K562 (cell line): ENCODE data around the gene TMEM260. TPM values are rescaled to one million over a fixed set of nuclear protein-coding genes. Genes with fewer than 3 reads are reported as not detected.

ENCODE experiments used
- ATAC-seq: fragments of 200-7000 bp; cut with Tn5 transposase; 3 replicates; pipeline ENCODE4 v1.9.1; 2020; ENCODE audit warnings: moderate library complexity
- BruUV-seq: library from RNA; stranded (reverse); fragments of 400-500 nt; replicated peaks from 2 replicates; lab custom pipeline; 2021; lab: Mats Ljungman, UMichigan
- CTCF ChIA-PET: fragments of 300-600 bp; formaldehyde crosslinking; extraction: SDS; loops from one replicate; lab custom pipeline; 2021; ENCODE audit warnings: low intra/inter-chr PET ratio; lab: Yijun Ruan, JAX
- POLR2A ChIA-PET: fragments of 300-600, 350-650 bp; sonication (Branson Sonifier 250); formaldehyde crosslinking; extraction: SDS; loops from one replicate; lab custom pipeline; 2021; ENCODE audit warnings: antibody characterized with exemption, inconsistent platforms; lab: Yijun Ruan, JAX
- DNase-seq, 4 experiments: peaks; one replicate each; pipeline versions ENCODE4 v3.0.0 to v3.0.0-alpha.2; 2011 to 2018; ENCODE audit warnings: low spot score in 3 of 4, mixed read lengths in 3 of 4; ENCODE audit errors: extremely low read depth in 1 of 4
- FAIRE-seq: peaks from 2 replicates; lab custom pipeline; 2011; peaks lifted over from hg19 to GRCh38; lab: Jason Lieb, UNC
- H2AFZ ChIP-seq: 2 replicates; pipeline ENCODE4 v1.6.0; 2011; ENCODE audit warnings: low read depth, low read length, control low read depth, inconsistent platforms
- H3K27ac ChIP-seq: fragments of 200-600 bp; 3 replicates; pipeline ENCODE4 v1.8.0; 2011; ENCODE audit warnings: low read depth, mild to moderate bottlenecking, control low read depth, inconsistent platforms, low read length, moderate library complexity, mixed read lengths; ENCODE audit errors: extremely low read depth
- H3K27me3 ChIP-seq, 2 experiments: fragments of 300-600 bp in 1 of 2; 2 replicates in 1 of 2; 3 replicates in 1 of 2; pipeline versions ENCODE4 v1.6.0 to v1.8.0; 2011; ENCODE audit warnings: inconsistent platforms in 2 of 2, low read length in 2 of 2, mild to moderate bottlenecking in 1 of 2, mixed read lengths in 1 of 2, moderate library complexity in 1 of 2; ENCODE audit not compliant: control insufficient read depth in 2 of 2, insufficient read depth in 2 of 2
- H3K36me3 ChIP-seq: fragments of 300-600 bp; 3 replicates; pipeline ENCODE4 v1.8.0; 2011; ENCODE audit warnings: mild to moderate bottlenecking, low read length, inconsistent platforms; ENCODE audit not compliant: control insufficient read depth, insufficient read depth
- H3K4me1 ChIP-seq, 2 experiments: fragments of 200-600 bp in 1 of 2; replicated peaks in 1 of 2; 2 replicates in 1 of 2; 3 replicates in 1 of 2; pipeline versions ENCODE4 v1.5.1 to v1.8.0; 2011; ENCODE audit warnings: inconsistent platforms in 2 of 2, low read length in 2 of 2, mild to moderate bottlenecking in 1 of 2, mixed read lengths in 1 of 2, moderate library complexity in 1 of 2; ENCODE audit not compliant: control insufficient read depth in 2 of 2, insufficient read depth in 2 of 2
- H3K4me2 ChIP-seq: 2 replicates; pipeline ENCODE4 v1.6.1; 2011; ENCODE audit warnings: low read length, control low read depth, inconsistent platforms, mixed read lengths; ENCODE audit not compliant: insufficient read depth
- H3K4me3 ChIP-seq: fragments of 200-600 bp; sonication (generic), shearing (Covaris generic); 2 replicates; pipeline ENCODE4 v1.5.1; 2016; ENCODE audit warnings: control low read depth, inconsistent platforms
- H3K79me2 ChIP-seq: fragments of 200-600 bp; 3 replicates; pipeline ENCODE4 v1.8.0; 2011; ENCODE audit warnings: low read length, inconsistent platforms; ENCODE audit not compliant: control insufficient read depth, insufficient read depth
- H3K9ac ChIP-seq, 2 experiments: 2 replicates each; pipeline versions ENCODE4 v1.6.0 to v1.6.1; 2011; ENCODE audit warnings: low read depth in 2 of 2, low read length in 2 of 2, control low read depth in 1 of 2, inconsistent platforms in 1 of 2, mild to moderate bottlenecking in 1 of 2, mixed read lengths in 1 of 2; ENCODE audit not compliant: insufficient read depth in 1 of 2
- H3K9me1 ChIP-seq: one replicate; pipeline ENCODE4 v1.6.0; 2011; ENCODE audit warnings: inconsistent platforms, mild to moderate bottlenecking, low read length, moderate library complexity; ENCODE audit not compliant: control insufficient read depth, insufficient read depth
- H3K9me3 ChIP-seq: replicated peaks from 2 replicates; pipeline ENCODE4 v1.5.1; 2011; ENCODE audit warnings: low read depth, low read length, inconsistent platforms; ENCODE audit not compliant: control insufficient read depth, insufficient read depth
- H4K20me1 ChIP-seq: replicated peaks from 2 replicates; pipeline ENCODE4 v1.6.1; 2011; ENCODE audit warnings: low read length, inconsistent platforms, mixed read lengths; ENCODE audit not compliant: control insufficient read depth, insufficient read depth
- DNMT1 ChIP-seq: fragments of 450-650 bp; IDR thresholded peaks from 2 replicates; pipeline ENCODE4 v1.6.1; 2016; ENCODE audit warnings: antibody characterized with exemption, mild to moderate bottlenecking
- EZH2 ChIP-seq: IDR thresholded peaks from 2 replicates; pipeline ENCODE4 v1.6.1; 2012; ENCODE audit warnings: low read depth, mild to moderate bottlenecking, inconsistent platforms, low read length, borderline replicate concordance
- NR2C1 ChIP-seq, 2 experiments: fragments of 450-650 bp; IDR thresholded peaks; 2 replicates each; pipeline ENCODE4 v1.6.1; 2017; ENCODE audit warnings: mild to moderate bottlenecking in 2 of 2, antibody characterized with exemption in 1 of 2, inconsistent platforms in 1 of 2, missing compliant biosample characterization in 1 of 2, missing genetic modification characterization in 1 of 2
- SREBF1 ChIP-seq: fragments of 150-350 bp; IDR thresholded peaks from 2 replicates; pipeline ENCODE4 v1.6.1; 2014; ENCODE audit warnings: antibody characterized with exemption, low read depth, low read length, borderline replicate concordance
- WGBS: fragments of 100-300 bp; shearing (Covaris generic); methylation state at CpG from one replicate; pipeline ENCODE4 v1.1.6; 2016; ENCODE audit warnings: low coverage, mixed read lengths; ENCODE audit not compliant: insufficient coverage; ENCODE audit errors: missing lambda C conversion rate; 5-methylcytosine and 5-hydroxymethylcytosine counted together
- in situ Hi-C: fragments of 300-500 bp; cut with MboI; formaldehyde crosslinking; loops from 4 replicates; pipeline ENCODE4 v1.15.0; 2018; ENCODE audit warnings: inconsistent platforms, mixed read lengths
- intact Hi-C: fragments of 100-400 bp; cut with micrococcal nuclease; formaldehyde crosslinking; loops from 2 replicates; pipeline ENCODE4 v1.14.2; 2022
- polyA plus RNA-seq, 8 experiments: library from polyadenylated mRNA; depleted of rRNA in 4 of 8; stranded (reverse) in 5 of 8; unstranded in 3 of 8; fragments of >200 nt; fragmentation: Nextera tagmentation in 2 of 8; fragmentation: Illumina TruSeq in 1 of 8; extraction: Ambion mirVana in 2 of 8; extraction: Trizol in 1 of 8; gene quantifications; 2 replicates each; pipeline versions ENCODE4 v1.2.1 to v1.2.3, GENCODE V29; 2011 to 2014; ENCODE audit warnings: inconsistent platforms in 1 of 8, missing spikeins in 1 of 8
- total RNA-seq, 7 experiments: library from RNA; depleted of rRNA in 6 of 7; stranded (reverse); fragments of >200 nt in 6 of 7; fragmentation: Illumina TruSeq in 2 of 7; extraction: Trizol in 2 of 7; gene quantifications; 2 replicates each; pipeline versions ENCODE4 v1.2.1 to v1.2.3, GENCODE V29; 2011 to 2021; ENCODE audit warnings: low replicate concordance in 1 of 7
- TF ChIP-seq, protein P1 (sequence below): fragments of 250-450 bp; sonication (Bioruptor Pico); IDR thresholded peaks from 2 replicates; pipeline ENCODE4 v1.4.0; 2020
- TF ChIP-seq, protein P2 (sequence below): fragments of 450-650 bp; formaldehyde crosslinking; conservative IDR thresholded peaks from 2 replicates; pipeline ENCODE4 v1.4.0; 2022; ENCODE audit warnings: mild to moderate bottlenecking, missing genetic modification characterization

TMEM260 gene
- total and polyA plus RNA-seq, 9 of the 15 experiments (the other 6 are each of a cell fraction or from before 2014, with no cell fraction given), result 2.2 to 9.4 (median 6.0) TPM

DNA sequence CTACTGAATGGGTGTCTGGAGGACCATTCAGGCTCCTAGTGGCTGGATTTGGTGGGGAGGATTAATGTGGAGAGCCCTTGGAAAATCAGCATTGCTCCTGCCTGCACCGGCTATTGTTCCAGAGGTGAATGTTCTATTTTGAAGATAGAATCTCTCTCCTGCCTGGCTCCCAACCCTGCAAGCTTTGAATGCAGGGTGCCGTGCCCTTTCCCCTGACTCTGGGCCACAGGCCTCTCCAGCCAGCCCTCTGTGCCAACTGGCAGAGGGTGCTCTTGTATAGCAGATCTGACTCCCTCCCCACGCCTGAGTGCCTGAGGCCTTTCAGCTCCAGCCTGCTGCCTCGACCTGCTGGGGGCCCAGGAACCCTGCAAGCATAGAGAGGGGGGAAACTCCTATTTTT, 106.8 kb downstream of the TMEM260 start (continued):
- TF ChIP-seq, protein P1, sequence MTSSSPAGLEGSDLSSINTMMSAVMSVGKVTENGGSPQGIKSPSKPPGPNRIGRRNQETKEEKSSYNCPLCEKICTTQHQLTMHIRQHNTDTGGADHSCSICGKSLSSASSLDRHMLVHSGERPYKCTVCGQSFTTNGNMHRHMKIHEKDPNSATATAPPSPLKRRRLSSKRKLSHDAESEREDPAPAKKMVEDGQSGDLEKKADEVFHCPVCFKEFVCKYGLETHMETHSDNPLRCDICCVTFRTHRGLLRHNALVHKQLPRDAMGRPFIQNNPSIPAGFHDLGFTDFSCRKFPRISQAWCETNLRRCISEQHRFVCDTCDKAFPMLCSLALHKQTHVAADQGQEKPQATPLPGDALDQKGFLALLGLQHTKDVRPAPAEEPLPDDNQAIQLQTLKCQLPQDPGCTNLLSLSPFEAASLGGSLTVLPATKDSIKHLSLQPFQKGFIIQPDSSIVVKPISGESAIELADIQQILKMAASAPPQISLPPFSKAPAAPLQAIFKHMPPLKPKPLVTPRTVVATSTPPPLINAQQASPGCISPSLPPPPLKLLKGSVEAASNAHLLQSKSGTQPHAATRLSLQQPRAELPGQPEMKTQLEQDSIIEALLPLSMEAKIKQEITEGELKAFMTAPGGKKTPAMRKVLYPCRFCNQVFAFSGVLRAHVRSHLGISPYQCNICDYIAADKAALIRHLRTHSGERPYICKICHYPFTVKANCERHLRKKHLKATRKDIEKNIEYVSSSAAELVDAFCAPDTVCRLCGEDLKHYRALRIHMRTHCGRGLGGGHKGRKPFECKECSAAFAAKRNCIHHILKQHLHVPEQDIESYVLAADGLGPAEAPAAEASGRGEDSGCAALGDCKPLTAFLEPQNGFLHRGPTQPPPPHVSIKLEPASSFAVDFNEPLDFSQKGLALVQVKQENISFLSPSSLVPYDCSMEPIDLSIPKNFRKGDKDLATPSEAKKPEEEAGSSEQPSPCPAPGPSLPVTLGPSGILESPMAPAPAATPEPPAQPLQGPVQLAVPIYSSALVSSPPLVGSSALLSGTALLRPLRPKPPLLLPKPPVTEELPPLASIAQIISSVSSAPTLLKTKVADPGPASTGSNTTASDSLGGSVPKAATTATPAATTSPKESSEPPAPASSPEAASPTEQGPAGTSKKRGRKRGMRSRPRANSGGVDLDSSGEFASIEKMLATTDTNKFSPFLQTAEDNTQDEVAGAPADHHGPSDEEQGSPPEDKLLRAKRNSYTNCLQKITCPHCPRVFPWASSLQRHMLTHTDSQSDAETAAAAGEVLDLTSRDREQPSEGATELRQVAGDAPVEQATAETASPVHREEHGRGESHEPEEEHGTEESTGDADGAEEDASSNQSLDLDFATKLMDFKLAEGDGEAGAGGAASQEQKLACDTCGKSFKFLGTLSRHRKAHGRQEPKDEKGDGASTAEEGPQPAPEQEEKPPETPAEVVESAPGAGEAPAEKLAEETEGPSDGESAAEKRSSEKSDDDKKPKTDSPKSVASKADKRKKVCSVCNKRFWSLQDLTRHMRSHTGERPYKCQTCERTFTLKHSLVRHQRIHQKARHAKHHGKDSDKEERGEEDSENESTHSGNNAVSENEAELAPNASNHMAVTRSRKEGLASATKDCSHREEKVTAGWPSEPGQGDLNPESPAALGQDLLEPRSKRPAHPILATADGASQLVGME (CRISPR knock-in tag), result no peak

DNA sequence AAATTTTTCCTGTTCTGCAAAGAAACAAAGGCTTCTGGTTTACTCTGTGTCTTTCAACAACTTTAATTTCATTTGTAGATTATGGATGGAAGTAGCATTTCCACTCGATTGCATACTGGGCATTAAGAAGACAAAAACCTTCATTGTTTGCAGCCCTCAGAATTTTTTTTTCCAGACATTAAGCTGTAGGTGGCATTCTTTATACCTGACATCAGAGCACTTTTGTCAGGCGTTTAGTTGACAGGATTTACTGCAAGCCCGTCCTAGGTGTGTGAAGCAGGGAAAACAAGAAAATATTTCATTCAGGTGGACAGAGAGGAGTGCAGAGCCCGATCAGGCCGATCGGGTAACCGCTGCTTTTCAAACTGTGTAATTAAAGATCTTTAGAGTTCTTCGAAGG, 107.5 kb downstream of the TMEM260 start:
- POLR2A ChIA-PET, result no interaction called here

More for the DNA sequence above, 107.5 kb downstream of the TMEM260 start:
- TF ChIP-seq EZH2 (no peak), SREBF1 (no peak), DNMT1 (no peak), NR2C1 (IDR thresholded peaks at IDR 0.05) (no peak), NR2C1 (tag; IDR thresholded peaks at IDR 0.05) (no peak)
- TF ChIP-seq, protein P2, sequence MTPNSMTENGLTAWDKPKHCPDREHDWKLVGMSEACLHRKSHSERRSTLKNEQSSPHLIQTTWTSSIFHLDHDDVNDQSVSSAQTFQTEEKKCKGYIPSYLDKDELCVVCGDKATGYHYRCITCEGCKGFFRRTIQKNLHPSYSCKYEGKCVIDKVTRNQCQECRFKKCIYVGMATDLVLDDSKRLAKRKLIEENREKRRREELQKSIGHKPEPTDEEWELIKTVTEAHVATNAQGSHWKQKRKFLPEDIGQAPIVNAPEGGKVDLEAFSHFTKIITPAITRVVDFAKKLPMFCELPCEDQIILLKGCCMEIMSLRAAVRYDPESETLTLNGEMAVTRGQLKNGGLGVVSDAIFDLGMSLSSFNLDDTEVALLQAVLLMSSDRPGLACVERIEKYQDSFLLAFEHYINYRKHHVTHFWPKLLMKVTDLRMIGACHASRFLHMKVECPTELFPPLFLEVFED (CRISPR knock-in tag), result no peak
- TF ChIP-seq, all 486 proteins: peak for 0
- Histone ChIP-seq H3K4me1 (no peaks in the 10 kb centered on the region), H3K79me2 (no peaks in the 10 kb centered on the region), H3K27me3 (peaks cover 0 to 10% of the 10 kb centered on the region in 2 experiments; a peak in 3 of 5 replicates), H3K9me3 (no peaks in the 10 kb centered on the region), H3K4me2 (no peak overlapping the region), H3K9me1 (no peaks in the 10 kb centered on the region), H2AFZ (no peak overlapping the region), H3K9ac (no peak overlapping the region), H3K36me3 (no peaks in the 10 kb centered on the region), H3K27ac (no peak overlapping the region), H4K20me1 (no peaks in the 10 kb centered on the region), H3K4me3 (no peak overlapping the region)
- no TSS peak for BruUV-seq
- CTCF ChIA-PET, result no interaction called here
- FAIRE-seq, result no peak
- DNase-seq, result no peak
- in situ Hi-C loops, result no loop called here
- intact Hi-C loops, result no loop called here
- WGBS, result 6% methylated on average over 8 of the region's 8 CpGs
- ATAC-seq, result no peak
